Stimulated activated CD8-positive, alpha-beta memory T cell treated with anti-CD3 and anti-CD28 coated beads, Interleukin-15, amount 100 ng/mL, for 24 hours (primary cell): ENCODE results near the gene HCAR3.
"Not testable (repeated sequence)": the region's sequence is repeated elsewhere in the genome, so short reads cannot be mapped to it uniquely, and the experiment has no call there.

Source experiments
- DNase-seq: peaks from one replicate; pipeline ENCODE4 v3.0.0-alpha.2; 2020; ENCODE audit warnings: low read depth

Gene HCAR3

GRCh38 chr12:122722387-122722786, 5.8 kb upstream of the HCAR3 start:
- no peak for DNase-seq

DNA sequence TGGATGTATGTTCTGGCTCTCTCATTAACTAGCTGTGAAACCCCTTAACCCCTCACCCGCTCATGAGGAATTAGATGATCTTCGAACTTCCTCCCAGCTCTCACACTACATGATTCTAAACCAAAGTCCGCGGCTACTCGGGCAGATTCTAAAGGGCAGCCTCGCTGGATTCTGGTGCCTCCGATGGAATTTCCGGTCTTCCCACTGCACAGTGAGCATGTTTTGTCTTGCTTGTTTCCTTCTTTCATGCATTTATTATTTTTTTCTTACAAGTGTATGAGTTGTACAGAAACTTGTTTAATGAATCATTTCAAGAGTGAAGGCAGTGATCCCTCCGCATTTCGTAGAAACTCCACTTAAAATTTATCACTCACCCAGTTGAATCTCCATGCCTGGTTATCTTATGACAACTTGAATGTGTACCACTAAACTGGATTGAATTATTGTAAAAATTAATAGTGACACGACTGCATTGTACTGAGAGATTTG, 4.5 kb upstream of the HCAR3 start:
- no peak for DNase-seq

- not testable (repeated sequence) for DNase-seq
Observed at GRCh38 chr12:122715211-122715610, 1.4 kb downstream of the HCAR3 start.

GRCh38 chr12:122713491-122714188, 3.0 kb downstream of the HCAR3 start:
- DNase-seq = not testable (repeated sequence)

DNA sequence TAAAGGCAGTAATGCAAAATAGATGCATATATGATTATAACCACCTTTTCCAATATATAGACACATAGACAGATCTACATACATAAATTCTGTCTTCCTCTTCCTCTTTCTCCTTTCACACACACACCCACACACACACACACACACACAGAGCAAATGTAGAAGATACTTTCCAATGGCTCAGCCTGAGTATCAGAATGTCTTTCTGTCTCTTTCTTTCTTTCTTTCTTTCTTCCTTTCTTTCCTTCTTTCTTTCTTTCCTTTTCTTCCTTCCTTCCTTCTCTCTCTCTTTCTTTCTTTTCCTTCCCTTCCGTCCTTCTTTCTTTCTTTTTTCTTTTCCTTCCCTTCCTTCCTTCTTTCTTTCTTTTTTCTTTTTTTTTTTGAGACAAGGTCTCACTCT, 5.3 kb downstream of the HCAR3 start:
- not testable (repeated sequence) for DNase-seq

DNA sequence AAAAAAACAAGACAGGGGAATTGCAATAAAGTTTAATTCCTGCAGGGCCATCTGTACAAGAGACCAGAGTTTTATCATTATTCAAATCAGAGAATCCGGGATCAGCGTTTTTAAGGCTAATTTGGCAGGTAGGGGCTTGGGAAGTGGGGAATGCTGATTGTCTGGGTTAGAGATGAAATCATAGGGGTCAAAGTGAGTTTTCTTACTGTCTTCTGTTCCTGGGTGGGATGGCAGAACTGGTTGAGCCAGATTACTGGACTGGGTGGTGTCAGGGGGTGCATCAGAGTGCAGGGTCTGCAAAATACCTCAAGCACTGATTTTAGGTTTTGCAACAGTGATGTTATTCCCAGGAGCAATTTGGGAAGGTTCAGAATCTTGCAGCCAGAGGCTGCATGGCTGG, 6.3 kb downstream of the HCAR3 start:
- DNase-seq = not testable (repeated sequence)

DNA sequence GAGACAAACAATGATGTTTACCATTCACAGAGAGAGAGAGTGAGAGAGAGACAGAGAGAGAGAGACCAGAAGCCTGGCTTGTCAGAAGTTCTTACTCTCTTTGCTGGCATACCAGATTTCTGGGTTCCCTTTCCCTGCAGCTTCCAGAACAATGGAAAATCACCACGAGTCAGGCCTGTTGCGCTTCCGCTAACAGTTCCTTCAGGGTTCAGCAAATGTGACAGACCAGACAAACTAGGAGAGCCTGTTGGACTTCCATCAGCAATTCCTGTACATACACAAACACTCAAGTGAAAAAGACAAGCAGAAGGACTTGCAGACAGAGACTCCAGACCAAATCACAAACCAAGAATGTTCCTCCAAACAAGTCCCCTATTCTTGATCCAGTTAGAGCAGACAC, 7.3 kb downstream of the HCAR3 start:
- not testable (repeated sequence) for DNase-seq

GRCh38 chr12:122703841-122704240, 12.8 kb downstream of the HCAR3 start:
- DNase-seq = not testable (repeated sequence)

GRCh38 chr12:122702890-122703611, 13.6 kb downstream of the HCAR3 start, which contains the start of gene HCAR2:
HCAR2 (minus strand) TSS chr12:122703357; CDS start chr12:122703283, 74 bp downstream.
- not testable (repeated sequence) for DNase-seq

DNA sequence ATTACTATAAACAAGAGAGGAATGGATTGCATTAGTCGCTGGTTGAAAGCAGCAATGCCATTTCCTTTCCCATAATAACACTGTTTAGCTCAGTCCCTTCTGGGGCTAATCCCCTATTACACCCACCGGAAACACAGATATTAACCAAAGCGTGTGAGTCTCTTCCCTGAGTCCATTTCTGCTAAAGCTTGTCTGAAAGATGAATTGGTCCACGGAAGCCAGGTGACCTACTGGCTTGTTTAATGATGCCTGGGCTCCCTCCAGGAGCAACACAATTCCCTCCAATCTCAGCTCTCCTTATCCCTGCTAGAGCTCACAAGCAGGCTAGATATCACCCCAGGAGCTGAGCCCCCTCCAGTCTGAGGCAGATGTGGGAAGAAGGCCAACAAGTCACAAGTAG, 15.1 kb downstream of the HCAR3 start:
- DNase-seq = not testable (repeated sequence)

GRCh38 chr12:122700038-122700710, 16.4 kb downstream of the HCAR3 start:
- not testable (repeated sequence) for DNase-seq

DNA sequence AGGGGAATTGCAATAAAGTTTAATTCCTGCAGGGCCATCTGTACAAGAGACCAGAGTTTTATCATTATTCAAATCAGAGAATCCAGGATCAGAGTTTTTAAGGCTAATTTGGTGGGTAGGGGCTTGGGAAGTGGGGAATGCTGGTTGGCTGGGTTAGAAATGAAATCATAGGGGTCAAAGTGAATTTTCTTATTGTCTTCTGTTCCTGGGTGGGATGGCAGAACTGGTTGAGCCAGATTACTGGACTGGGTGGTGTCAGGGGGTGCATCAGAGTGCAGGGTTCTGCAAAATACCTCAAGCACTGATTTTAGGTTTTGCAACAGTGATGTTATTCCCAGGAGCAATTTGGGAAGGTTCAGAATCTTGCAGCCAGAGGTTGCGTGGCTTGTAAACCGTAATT, 19.7 kb downstream of the HCAR3 start:
- not testable (repeated sequence) for DNase-seq

- DNase-seq = no peak
Observed at GRCh38 chr12:122691566-122691965, 25.0 kb downstream of the HCAR3 start.

DNA sequence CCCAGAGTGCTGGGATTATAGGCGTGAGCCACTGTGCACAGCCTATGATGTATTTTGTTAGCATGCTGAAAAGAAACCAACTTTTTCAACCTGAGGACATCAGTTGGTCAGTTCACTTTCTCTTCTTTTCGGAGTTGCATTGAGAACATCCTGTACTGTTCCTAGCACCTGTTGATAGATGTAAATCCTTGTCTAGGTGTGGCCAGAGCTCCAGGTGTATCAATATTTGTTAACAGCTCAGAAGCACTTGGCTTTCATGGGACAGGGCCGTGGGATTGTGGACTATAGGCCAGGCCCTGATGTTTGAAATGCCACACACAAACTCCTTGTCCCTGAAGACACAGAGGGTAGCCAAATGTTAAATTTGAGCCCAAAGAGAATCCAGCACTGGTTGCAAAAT, 28.3 kb downstream of the HCAR3 start:
- no peak for DNase-seq

- DNase-seq = no peak
Observed at GRCh38 chr12:122687086-122687485, 29.5 kb downstream of the HCAR3 start.

DNA sequence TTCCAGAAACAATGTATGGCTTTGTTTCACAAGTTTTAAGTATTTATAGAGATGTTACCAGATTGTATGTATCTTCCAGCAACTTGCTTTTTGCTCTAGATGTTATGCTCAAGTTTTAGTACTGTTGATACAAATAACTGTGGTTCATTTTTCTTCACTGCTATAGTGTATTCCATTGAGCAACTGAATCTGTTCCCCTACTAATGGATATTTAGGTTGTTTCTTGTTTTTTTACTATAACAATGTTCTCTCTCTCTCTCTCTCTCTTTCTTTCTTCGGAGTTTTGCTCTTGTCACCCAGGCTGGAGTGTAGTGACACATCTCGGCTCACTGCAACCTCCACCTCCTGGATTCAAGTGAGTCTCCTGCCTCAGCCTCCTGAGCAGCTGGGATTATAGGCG, 30.1 kb downstream of the HCAR3 start:
- DNase-seq = no peak

DNA sequence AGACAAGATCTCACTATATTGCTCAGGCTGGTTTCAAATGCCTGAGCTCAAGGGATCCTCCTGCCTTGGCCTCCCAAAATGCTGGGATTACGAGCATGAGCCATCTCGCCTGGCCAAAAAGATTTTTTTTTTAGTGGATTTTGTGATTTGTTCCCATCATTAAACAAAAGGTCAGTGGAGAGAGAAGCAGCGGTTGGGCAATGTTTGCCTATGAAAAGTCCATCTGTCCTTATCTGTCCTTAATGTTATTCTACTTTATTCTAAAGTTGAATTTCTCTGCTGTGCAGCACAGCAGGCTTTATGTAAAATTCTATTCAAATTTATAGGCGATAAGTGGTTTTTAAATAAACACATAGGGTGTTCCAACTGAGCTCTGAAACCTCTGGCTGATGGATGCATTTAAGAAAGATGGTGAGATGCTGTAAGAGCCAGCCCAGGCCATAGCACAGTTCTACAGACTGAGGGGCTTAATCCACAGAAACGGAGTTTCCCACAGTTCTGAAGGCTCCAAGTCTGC, 32.3 kb downstream of the HCAR3 start:
- DNase-seq = no peak

DNA sequence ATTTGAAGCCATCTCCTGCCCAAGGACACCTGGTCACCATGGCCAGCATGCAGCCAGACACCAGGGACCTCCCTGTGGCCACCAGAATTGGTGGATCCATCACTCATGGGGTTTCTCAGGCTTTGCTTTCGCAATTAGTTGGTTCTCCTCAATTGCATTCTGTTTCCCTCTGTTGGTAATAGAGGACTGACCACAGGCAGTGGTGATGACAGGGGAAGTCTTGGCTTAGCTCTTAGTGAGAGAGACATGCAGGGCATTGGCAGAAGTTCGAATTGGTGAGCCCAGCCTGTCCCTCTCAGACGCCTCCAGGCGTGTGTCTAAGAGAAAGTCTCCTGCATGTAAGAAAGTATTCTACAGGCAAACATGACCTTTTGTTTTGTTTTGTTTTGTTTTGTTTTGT, 34.8 kb downstream of the HCAR3 start:
- no peak for DNase-seq

- DNase-seq = not testable (repeated sequence)
Observed at GRCh38 chr12:122680989-122681388, 35.6 kb downstream of the HCAR3 start.

DNA sequence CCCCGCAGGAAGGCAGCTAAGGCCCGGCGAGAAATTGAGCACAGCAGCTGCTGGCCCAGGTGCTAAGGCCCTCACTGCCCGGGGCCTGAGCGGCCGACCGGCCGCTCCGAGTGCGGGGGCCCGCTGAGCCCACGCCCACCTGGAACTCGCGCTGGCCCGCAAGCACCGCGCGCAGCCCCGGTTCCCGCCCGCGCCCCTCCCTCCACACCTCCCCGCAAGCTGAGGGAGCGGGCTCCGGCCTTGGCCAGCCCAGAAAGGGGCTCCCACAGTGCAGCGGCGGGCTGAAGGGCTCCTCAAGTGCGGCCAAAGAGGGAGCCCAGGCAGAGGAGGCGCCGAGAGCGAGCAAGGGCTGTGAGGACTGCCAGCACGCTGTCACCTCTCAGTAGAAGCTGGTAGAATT, 39.8 kb downstream of the HCAR3 start:
- DNase-seq = not testable (repeated sequence)

GRCh38 chr12:122676015-122676414, 40.6 kb downstream of the HCAR3 start:
- DNase-seq = not testable (repeated sequence)

GRCh38 chr12:122672515-122672914, 44.1 kb downstream of the HCAR3 start:
- DNase-seq = no peak
